GM12801 (cell line): ENCODE measurements around the gene FAM187B.

Experiments used
- TF ChIP-seq, protein P1 (sequence below): IDR thresholded peaks from one replicate; pipeline ENCODE4 v1.5.1; 2011; ENCODE audit warnings: control low read depth; ENCODE audit not compliant: insufficient read length; ENCODE audit errors: extremely low read depth

The FAM187B gene

GRCh38 chr19:35228177-35228930 is at the start of gene FAM187B:
TSS of gene FAM187B (minus strand) at chr19:35228739. CDS start at chr19:35228680, 59 bp downstream.
- TF ChIP-seq, protein P1, sequence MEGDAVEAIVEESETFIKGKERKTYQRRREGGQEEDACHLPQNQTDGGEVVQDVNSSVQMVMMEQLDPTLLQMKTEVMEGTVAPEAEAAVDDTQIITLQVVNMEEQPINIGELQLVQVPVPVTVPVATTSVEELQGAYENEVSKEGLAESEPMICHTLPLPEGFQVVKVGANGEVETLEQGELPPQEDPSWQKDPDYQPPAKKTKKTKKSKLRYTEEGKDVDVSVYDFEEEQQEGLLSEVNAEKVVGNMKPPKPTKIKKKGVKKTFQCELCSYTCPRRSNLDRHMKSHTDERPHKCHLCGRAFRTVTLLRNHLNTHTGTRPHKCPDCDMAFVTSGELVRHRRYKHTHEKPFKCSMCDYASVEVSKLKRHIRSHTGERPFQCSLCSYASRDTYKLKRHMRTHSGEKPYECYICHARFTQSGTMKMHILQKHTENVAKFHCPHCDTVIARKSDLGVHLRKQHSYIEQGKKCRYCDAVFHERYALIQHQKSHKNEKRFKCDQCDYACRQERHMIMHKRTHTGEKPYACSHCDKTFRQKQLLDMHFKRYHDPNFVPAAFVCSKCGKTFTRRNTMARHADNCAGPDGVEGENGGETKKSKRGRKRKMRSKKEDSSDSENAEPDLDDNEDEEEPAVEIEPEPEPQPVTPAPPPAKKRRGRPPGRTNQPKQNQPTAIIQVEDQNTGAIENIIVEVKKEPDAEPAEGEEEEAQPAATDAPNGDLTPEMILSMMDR = no peak

DNA sequence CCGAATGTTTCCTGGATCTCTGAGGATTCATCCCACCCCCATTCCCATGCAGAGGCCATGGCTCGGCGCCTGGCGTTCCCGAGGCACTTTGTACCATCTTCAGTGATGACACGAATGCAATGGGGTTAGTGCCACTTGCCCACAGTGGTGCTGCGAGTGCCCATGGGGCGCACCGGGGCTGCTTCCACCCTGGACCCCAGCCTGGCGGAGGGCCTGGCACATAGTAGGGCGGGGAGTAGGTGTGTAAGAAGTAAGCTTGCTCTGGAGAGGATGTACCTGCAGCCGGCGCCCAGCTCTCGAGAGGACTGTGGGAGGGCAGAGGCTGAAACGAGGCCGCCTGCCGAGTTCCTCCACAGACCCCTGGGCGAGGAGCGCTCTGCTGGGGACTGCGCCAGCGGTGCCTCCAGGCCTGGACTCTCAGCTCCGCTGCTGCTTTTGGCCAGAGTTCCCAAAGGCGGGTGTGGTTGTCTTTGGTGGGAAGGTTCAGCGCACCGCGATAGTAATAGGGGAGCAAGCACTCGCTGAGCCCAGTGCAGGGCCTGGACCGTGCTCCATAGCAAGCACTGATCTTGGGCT is 48.3 kb upstream of the FAM187B start:
- TF ChIP-seq, protein P1 = no peak

DNA sequence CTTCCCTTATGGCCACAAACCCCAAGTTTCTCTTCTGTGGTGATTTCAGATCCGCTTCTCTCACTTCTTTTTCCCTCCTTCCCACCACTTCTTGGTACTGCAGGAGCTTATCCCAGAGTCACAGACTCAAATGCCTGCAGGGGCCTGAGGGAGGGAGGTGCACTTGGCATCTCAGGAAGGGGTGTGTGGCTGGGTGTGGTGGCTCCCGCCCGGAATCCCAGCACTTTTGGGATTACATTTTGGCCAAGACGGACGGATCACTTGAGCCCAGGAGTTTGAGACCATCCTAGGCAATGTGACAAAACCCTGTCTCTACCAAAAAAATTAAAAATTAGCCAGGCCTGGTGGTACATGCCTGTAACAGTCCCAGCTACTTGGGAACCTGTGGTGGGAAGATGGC is 45.8 kb upstream of the FAM187B start:
- TF ChIP-seq, protein P1 = no peak

GRCh38 chr19:35273686-35274259 is 45.2 kb upstream of the FAM187B start:
- TF ChIP-seq, protein P1 = no peak

GRCh38 chr19:35272954-35273649 is 44.6 kb upstream of the FAM187B start:
- TF ChIP-seq, protein P1 = no peak

DNA sequence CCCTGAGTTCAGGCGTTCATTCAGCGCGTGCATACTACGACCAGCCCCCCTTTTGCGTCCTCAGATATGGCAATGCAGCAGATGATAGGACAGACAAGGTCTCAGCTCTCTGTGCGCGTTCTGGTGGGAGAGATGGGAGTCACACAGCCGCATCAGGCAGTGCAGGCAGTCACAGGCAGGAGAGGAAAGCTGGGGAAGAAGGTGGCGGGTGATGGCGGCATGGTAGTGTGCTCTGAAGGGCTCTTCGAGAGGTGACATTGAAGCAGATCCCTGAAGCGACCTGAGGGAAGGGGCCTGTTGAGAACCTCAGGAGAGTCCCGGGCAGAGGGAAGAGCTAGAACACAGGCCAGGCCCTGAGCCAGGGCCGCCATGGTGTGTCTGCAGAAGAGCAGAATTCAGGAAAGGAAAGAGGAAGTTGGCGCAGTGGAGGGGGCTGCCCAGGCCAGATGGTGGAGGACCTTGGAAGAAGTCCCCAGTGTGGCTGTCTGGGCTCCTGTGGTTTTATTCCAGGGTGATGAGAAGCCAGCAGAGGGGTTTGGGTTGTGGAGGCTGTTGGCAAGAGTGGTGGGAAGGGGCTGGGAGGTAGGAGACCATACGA is 43.7 kb upstream of the FAM187B start:
- TF ChIP-seq, protein P1 = no peak

DNA sequence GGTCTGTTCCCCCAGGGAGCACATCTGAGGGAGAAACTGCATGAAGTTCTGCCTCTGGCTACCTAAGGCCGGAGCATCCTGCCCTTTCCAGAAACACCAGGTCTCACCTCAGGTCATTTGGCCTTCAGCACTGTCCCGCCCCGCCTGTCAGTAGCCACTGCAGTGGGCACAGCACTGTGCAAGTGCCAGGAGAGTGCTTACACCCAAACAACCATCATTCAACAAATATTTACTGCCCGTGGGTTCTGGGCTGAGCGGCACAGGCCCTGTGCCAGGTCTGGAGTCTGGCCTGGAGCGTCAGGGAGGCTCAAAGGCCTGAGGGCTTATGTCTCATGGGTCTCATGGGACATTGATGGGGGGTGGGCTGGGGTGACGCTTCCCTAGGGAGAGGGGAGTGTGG is 43.0 kb upstream of the FAM187B start:
- TF ChIP-seq, protein P1 = no peak
